Stimulated activated CD4-positive, alpha-beta T cell treated with anti-CD3 and anti-CD28 coated beads, Interleukin-4, amount 100 ng/mL, for 48 hours (primary cell): ENCODE data around the gene PDCD2L.
A peak's percentile ranks its signal among the peaks of the same experiment; 100 is the strongest.
"Not testable (repeated sequence)": the region's sequence is repeated elsewhere in the genome, so short reads cannot be mapped to it uniquely, and the experiment has no call there.

Experiments used
- DNase-seq, 2 donors: peaks; one replicate each; pipeline ENCODE4 v3.0.0-alpha.2; 2020; ENCODE audit warnings: low read depth in 2 of 2

Gene PDCD2L

DNA sequence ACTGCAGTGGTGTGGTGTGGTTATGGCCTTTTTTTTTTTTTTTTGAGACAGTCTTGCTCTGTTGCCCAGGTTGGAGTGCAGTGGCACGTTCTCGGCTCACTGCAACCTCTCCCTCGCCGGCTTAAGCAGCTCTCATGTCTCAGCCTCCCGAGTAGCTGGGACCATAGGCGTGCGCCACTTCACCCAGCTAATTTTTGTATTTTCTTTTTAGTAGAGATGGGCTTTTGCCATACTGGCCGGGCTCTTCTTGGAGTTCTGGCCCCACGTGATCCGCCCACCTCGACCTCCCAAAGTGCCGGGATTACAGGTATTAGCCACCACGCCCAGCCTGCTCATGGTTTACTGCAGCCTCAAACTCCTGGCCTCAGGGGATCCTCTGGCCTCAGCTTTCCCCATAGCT, 7.0 kb downstream of the PDCD2L start:
- DNase-seq = no peak

DNA sequence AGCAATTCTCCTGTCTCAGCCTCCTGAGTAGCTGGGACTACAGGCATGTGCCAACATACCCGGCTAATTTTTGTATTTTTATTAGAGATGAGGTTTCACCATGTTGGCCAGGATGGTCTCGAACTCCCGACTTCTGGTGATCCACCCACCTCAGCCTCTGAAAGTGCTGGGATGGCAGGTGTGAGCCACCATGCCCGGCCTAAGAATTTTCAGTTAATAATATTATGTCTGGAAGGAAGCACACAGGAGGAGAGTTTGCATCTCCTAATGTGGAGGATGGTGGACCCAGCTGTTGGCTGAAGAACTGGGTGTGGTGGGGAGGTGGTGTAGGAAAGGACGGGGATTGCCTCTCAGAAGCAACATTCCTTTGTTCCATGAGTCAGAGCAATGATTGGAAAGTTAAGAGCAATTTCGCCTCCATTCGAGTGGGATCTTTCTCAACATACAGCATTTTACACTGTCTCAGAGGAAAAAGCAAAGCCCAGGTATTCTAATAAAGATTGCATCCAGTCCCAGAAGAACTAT, 11.9 kb downstream of the PDCD2L start:
- DNase-seq = no peak

DNA sequence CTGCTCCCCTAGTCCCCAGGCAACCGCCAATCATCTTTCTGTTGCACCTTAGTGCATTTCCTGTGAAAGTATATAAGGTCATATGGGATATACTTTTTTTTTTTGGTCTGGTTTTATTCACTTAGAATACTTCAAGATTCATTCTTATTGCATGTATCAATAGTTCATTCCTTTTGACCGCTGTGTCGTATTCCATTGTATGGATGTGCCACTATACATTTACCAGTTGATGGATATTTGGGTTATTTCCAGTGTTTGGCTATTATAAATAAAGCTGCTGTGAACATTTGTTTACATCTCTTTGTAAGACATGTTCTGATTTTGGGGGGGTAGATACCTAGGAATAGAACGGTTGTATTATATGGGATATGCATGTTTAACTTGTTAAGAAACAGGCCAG, 14.1 kb downstream of the PDCD2L start:
- no peak for DNase-seq

DNA sequence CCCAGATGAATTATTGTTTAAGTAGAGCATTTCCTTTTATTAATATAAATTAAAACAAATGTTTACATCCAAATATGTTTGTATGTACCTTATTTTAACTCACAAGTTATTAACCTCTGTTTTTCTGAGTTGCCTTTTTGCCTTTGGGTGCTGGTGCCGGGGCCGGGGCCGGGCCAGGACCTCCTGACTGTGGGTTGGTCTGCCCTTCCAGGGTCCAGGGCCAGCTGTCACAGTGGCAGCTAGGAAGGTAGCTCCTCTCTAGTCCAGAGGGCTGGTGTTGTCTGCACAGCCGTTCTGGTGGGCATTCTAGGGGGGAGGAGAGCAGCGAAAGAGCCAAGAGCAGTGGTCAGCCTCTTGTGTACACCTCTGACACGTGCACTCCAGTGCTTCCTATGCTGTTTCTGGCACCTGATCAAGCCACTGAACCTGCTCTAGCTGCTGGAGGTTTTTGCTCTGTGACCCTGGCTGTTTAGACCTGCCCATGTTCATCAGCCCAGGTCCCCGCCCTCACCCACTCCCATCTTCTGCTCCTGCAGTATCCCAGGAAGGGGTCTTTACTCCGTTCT, 22.0 kb downstream of the PDCD2L start:
- no peak for DNase-seq

DNA sequence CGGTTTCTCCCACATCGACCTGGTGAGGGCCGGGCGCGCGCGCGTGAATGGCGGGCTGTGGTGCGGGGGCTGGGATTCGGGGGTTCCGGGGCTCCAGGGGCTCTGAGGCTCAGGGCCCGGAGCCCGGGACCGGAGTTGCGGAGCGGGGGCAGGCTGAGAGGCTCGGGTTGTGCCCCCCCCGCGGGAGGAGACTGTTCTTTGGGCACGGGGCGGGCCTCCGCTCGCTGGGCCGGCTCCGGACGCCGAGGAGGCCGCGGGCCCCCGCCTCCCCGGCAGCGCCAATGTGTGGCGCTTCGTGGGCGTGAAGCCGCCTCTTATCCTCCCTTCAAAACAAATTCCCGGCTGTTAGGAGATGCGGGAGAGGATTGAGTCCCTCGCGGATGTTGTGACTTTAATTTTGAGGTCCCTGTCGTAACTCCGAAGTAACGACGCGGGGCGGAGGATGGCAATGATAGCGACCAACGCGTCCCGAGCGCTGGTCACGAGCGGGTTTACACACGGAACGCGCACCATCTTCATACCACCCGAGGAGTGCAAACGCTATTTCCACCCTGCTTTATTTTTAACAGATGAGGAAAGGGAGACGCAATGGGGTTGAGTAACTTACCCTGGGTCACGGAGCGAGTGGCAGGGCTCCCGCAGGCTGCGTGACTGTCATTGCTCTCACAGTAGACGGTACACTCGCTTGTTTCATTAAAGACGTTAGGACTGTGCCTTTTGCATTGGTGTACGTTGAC, 24.5 kb downstream of the PDCD2L start:
- peak; percentile 7 to 22 for DNase-seq

DNA sequence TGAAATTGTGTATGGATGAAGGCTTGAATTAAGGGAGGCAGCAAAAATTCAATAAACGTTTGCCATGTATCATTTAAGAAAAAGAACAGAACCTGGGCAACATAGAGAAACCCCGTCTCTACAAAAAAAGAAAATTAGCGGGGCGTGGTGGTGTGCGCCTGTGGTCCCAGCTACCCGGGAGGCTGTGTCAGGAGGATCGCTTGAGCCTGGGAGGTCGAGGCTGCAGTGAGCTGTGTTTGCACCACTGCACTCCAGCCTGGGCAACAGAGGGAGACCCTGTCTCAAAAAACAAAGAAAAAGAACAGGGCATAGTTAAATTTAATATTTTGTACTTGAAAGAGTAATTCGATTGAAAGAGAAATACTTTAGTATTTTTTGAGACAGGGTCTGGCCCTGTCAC, 25.4 kb downstream of the PDCD2L start:
- no peak for DNase-seq

DNA sequence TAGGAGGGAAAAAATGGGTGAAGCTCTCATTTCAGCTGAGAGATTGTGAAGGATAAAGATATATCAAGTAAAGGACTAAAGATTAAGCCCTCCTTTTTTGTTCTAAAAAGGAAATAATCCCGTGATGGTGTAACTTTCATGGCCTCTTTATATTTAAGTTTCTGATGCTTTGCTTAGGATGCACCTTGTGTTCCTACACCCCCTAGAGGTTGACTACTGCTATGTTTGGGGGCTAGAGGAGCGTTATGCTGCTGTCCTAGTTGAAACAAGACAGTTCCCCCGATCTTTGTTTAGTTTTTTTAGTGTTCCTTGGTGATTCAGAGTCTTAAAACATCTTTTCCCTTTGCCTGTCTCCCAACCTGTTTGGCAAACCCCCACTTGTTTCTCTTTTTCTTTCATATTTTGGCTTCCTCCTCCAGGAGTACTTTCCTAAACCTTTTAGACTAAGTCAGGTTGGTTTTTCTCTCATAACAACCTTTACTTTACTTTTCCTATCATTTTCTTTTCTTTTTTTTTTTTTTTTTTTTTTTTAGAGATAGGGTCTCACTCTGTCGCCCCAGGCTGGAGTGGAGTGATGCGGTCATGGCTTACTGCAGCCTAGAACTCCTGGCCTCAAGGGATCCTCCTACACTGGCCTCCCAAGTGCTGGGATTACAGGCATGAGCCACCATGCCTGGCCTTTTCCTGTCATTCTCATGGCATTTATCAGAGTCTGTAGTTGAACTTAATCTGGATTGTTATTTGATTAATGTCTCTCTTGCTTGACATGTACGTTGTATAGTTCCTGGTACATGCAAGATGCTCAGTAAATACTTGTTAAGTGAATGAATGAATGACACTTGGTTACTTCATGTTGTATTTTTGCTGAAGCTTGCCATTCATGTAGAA, 26.8 kb downstream of the PDCD2L start:
- no peak for DNase-seq

DNA sequence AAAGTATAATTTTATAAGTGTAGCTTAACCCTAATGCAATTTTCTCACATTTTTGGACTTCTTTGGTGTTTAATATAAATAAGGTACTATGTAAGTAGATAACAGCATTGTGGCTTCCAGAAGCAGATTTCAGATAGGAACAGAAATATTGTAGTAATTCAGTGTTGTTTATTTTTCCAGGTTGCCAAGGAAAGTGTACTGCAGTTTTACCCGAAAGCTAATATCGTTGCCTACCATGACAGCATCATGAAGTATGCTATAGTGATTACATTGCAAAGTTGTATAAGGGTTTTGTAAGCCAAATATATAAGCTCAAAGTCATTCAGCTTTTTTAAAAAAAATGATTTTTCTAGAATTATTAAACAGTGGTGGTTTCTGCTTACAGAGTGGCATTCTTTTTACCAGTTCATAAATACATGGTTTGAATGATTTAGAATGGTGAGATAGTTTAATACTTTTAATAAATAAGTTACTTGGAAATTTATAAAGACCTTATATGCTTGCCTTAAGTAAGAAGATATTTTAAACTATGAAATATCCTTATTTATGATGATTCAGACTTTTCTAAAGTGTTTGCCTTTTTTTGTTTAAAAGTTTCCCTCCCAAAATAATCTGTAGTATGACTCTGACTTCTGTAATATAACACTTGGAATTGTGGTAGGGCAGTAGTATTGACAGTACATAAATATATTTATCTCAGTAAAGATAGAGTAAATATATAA, 27.6 kb downstream of the PDCD2L start:
- no peak for DNase-seq

DNA sequence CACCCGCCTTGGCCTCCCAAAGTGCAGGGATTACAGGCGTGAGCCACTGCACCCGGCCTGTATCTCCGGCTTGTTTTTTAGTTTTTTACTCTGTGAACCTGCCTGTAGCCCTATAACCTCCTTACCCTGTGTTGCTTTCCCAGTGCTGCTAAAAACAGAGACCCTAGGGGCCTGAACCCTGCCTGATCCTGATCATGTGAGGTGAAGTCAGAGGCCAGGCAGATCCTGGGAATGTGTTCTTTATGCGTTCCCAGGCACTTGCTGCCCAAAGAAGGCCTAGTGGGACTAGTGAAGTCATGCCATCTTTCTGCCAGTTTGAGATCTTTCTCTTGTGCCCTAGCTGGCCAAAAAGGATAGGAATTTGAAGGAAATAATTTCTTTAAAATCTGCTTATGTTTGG, 28.6 kb downstream of the PDCD2L start:
- no peak for DNase-seq

DNA sequence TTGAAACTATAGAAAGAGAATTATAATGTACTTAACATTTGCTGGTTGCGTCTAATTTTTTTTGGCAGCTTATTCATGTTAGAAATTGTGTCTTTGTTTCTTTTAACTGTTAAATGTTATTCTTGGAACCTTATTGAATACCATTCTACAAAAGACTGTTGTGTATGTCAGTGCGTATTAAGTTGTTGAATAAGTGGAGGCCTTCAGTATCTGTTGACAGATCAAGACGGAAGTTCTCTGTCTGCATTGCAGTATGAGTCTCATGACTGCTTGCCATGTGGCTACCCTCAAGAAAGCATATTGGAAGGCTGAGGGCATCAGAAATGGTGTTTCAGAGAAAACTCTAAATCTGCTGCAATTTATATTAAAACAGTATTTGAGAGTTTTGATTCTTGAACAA, 32.5 kb downstream of the PDCD2L start:
- DNase-seq = no peak

DNA sequence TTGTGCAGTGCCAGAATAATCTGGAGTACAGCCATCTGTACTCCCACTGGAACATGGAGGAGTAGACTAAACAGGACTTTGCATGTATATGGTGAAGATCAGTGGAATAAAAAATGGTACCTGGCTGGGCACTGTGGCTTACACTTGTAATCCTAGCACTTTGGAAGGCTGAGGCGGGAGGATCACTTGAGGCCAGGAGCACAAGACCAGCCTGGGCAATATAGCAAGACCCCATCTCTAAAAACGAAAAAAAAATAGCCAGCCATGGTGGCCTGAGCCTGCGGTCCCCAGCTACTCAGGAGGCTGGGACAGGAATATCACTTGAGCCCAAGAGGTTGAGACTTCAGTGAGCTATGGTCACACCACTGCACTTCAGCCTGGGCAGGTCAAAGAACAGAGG, 44.0 kb downstream of the PDCD2L start:
- no peak for DNase-seq

DNA sequence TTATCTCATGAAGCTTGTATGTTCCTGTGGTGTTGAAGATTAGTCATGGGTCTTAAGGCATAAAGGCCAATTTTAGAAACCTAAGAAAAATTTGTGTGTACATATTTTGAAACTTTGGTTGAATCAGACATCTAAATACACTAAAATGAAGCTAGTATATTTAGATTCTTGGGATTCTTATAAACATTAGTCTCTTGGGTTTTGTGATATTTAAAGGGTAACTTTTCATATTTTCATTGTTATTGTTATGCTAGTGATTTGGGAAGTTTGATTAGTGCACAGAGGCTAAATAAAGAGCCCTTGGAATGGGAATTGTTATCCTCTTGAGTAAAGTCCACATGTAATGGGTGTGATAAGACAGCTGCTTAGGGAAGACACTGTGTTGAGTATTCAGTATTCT, 48.5 kb downstream of the PDCD2L start:
- no peak for DNase-seq

DNA sequence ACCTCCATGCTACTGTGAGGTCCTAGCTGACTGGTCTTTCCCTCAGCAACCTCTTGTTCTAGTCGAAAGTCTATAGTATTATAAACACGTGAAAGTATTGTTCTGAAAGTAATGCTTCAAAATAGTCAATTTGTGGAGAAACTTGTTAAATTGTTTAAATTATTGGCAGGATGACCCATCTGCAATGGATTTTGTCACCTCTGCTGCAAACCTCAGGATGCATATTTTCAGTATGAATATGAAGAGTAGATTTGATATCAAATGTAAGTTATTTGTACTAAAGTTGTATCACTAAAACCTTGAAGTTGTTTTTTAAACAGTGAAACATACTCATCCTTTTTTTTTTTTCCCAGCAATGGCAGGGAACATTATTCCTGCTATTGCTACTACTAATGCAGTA, 49.9 kb downstream of the PDCD2L start:
- DNase-seq = no peak

DNA sequence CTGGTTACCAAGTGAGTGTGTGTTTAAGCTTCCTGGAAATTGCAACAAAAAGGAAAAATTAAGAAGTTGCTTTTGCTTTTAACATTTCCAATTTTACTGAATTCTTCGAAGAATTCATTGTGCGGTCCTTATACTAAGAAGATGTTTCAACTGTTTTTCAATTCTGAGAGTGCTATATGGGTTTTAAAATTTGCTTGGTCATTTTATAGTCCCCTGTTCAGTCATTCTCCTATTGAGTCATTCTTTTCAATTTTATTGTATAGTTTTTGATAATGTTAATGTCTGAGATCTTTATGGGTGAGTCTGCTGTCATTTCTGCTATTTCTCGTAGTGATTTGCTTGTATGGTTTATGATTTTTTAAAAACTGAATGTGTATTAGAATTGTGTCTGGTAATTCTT, 50.5 kb downstream of the PDCD2L start:
- no peak for DNase-seq

DNA sequence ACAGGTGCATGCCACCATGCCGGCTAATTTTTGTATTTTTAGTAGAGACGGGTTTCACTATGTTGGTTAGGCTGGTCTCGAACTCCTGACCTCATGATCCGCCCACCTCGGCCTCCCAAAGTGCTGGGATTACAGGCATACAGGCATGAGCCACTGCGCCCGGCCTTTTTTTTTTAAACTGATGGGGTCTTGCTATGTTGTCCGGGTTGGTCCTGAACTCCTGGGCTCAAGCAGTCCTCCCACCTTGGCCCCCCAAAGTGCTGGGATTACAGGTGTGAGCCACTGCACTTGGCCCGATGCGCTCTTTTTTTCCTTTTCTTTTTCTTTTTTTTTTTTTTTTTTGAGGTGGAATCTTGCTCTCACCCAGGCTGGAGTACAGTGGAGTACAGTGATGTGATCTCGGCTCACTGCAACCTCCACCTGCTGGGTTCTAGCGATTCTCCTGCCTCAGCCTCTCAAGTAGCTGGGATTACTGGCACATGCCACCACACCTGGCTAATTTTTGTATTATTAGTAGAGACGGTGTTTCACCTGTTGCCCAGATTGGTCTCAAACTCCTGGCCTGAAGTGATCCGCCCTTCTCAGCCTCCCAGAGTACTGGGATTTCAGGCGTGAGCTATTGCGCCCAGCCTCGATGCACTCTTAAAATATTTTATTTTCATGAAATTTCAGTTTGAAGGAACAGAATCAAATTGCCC, 51.7 kb downstream of the PDCD2L start:
- not testable (repeated sequence) for DNase-seq

DNA sequence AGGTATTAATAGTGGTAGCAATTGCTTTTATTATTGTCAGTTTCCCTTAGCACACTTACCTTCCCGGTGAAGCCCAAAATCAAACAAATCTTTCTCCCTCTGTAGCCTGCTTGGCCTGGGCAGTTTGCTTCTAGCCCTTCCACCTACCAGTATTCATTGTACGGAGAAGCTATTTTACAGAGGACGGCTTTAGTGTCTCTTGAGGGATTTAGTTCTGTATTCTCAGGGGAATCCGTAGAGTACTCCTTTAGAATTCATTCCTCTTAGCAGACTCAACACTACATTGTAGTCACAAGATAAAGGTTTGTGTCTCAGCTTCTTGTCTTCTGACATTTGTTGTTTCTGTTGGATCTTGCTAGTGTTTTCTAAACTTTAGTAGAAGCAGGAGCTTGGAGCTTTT, 53.2 kb downstream of the PDCD2L start:
- no peak for DNase-seq

DNA sequence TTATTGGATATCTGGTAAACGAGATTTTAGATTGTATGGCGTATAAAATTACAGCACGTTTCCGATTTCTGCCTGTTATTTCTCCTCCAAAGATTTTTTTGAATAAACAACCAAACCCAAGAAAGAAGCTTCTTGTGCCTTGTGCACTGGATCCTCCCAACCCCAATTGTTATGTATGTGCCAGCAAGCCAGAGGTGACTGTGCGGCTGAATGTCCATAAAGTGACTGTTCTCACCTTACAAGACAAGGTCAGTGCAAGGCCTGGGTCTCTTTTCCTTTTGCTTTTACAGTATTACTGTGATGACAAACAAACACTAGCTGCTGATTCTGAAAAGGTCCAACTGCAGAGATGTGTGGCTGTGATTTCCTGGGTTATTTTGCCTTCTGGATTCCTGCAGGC, 54.5 kb downstream of the PDCD2L start:
- no peak for DNase-seq

DNA sequence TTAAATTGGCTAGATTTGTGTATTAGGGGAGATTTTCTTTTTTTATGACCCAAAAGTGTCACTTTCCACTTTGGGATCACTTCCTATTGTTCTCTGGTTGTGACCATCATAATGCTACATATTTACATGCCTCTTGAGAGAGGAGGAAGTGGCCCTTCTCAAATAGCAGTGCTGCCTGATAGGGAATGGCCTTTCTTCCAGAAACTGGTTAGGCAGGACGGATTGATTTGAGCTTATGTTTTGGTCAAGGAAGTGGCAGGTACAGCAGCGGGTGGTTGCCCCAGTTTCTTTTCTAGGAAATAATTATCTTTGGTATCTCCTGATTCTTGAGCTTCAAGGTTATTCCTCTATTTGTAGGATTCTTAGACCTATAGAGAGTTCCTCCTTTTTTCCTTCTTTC, 55.4 kb downstream of the PDCD2L start:
- no peak for DNase-seq

DNA sequence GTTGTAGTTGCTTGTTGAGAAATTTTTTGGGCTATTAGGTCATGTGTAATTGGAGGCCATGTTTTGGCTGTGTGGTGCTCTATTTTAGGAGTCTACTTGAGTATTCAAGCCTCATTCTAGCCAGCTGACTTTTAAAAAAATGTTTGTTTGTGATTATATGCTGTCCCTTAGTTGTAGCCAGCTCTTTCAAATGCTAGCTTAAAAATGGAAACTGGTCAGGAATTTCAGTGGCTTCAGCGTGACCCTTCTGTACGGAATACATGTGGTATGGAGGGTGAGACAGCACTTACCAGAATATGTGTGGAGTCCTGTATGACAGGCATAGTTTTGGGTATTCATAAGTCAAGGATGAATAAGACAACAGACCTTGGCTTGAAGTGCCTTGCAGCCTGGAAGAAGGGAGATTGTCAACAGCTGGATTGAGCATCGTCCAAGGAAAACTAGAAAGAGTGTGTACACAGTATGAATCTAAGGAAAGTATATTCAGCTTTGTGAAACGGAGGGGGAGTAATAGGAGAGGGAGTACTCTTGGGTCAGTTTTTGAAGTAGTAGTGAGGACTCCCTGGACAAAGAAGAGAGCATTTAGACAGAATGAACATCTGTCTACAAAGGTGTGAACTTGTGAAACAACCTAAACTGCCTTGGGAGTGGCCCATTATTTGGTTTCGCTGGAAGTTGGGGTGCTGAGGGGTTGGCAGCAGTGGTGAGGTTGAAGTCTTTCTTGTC, 57.3 kb downstream of the PDCD2L start:
- DNase-seq = no peak

DNA sequence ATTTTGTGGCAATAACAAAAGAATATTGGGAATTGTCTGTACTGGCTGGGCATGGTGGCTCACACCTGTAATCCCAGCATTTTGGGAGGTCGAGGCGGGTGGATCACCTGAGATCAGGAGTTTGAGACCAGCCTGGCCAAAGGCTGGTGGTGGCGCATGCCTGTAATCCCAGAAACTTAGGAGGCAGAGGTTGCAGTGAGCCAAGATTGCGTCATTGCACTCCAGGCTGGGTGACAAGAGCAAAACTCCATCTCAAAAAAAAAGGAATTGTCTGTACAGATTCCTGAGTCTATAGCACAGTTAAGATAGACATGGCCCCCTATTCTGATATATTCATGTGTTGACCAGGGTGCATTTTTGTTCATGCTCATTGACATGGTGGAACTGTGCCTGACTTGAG, 60.6 kb downstream of the PDCD2L start:
- DNase-seq = not testable (repeated sequence)

DNA sequence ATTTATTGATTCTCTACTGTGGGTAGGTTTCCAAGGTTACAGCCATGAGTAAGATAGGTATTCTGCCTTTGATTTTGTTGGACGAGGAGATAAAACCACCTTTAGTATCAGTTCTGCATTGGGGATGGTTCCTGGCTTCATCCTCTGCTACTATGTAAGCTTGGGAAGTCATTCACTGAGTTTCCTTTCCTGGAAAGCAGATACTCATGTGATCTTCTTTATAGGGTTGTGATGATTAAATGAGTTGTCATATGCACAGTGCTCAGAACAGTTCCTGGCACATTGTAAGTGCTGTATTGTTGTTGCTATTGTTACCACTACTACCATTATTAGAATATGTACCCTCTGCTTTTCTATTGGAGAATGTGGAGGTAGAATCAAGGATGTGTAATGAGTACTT, 64.2 kb downstream of the PDCD2L start:
- DNase-seq = no peak
